ENCODE results near the gene ABCC9.

ABCC9 gene

DNA sequence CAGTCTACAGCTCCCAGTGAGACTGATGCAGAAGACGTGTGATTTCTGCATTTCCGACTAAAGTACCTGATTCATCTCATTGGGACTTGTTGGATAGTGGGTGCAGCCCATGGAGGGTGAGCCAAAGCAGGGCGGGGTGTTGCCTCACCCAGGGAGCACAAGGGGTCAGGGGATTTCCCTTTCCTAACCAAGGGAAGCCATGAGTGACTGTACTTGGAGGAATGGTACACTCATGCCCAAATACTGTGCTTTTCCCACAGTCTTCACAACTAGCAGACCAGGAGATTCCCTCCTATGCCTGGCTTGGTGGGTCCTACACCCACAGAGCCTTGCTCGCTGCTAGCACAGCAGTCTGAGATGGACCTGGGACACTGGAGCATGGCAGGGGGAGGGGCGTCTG is 21.0 kb upstream of the ABCC9 start:
- H3K4me3 ChIP-seq (ENCODE audit: low read depth, low read length): no peak overlapping the region
- in situ Hi-C loops (cut with HindIII; ENCODE audit: low sequenced_read_pairs): no loop called here
- DNase-seq (ENCODE audit: low read depth, low spot score): no peak
- TF ChIP-seq, protein P1, sequence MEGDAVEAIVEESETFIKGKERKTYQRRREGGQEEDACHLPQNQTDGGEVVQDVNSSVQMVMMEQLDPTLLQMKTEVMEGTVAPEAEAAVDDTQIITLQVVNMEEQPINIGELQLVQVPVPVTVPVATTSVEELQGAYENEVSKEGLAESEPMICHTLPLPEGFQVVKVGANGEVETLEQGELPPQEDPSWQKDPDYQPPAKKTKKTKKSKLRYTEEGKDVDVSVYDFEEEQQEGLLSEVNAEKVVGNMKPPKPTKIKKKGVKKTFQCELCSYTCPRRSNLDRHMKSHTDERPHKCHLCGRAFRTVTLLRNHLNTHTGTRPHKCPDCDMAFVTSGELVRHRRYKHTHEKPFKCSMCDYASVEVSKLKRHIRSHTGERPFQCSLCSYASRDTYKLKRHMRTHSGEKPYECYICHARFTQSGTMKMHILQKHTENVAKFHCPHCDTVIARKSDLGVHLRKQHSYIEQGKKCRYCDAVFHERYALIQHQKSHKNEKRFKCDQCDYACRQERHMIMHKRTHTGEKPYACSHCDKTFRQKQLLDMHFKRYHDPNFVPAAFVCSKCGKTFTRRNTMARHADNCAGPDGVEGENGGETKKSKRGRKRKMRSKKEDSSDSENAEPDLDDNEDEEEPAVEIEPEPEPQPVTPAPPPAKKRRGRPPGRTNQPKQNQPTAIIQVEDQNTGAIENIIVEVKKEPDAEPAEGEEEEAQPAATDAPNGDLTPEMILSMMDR (IDR thresholded peaks at IDR 0.05; ENCODE audit: low read depth, low read length): no peak

DNA sequence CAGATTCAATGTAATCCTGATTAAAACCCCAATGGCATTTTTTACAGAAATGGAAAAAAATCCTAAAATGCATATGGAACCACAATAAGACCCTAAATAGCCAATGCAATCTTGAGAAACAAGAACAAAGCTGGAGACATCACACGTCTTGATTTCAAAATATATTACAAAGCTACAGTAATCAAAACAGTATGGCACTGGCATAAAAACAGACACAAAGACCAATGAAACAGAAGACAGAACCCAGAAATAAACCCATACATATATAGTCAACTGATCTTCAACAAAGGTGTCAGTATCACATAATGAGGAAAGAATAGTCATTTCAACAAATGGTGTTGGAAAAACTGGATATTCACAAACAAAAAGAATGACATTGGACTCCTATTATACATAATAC is 9.4 kb upstream of the ABCC9 start:
- TF ChIP-seq, protein P1 (IDR thresholded peaks at IDR 0.05; ENCODE audit: low read depth, low read length): no peak
- no peak for DNase-seq (ENCODE audit: low read depth, low spot score)
- no peak overlapping the region for H3K4me3 ChIP-seq (ENCODE audit: low read depth, low read length)
- in situ Hi-C loops (cut with HindIII; ENCODE audit: low sequenced_read_pairs): no loop called here

GRCh38 chr12:21949036-21949435 is 7.8 kb upstream of the ABCC9 start:
- H3K4me3 ChIP-seq (ENCODE audit: low read depth, low read length): no peak overlapping the region
- in situ Hi-C loops (cut with HindIII; ENCODE audit: low sequenced_read_pairs): no loop called here
- TF ChIP-seq, protein P1 (IDR thresholded peaks at IDR 0.05; ENCODE audit: low read depth, low read length): no peak
- no peak for DNase-seq (ENCODE audit: low read depth, low spot score)

- no peak overlapping the region for H3K4me3 ChIP-seq (ENCODE audit: low read depth, low read length)
- peak; percentile 13 for DNase-seq (ENCODE audit: low read depth, low spot score)
- TF ChIP-seq, protein P1 (IDR thresholded peaks at IDR 0.05; ENCODE audit: low read depth, low read length): no peak
- in situ Hi-C loops (cut with HindIII; ENCODE audit: low sequenced_read_pairs): no loop called here
Measured at GRCh38 chr12:21946983-21947382, 5.8 kb upstream of the ABCC9 start.

DNA sequence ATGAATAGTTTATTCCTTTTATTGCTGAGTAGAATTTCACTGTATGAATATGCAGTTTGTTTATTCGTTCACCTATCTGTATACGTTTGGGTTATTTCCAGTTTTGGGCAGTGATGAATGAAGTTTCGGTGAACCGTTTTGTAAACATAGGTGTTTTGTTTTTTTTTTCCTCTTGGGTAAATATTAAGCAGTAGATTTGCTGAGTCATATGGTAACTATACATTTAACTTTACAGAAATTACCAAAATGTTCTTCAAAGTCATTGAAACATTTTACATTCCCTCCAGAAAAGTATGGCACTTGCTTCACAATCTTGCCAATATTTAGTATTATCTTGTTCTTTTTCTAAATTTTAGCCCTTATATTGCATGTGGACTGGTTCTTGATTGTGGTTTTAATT is 3.8 kb upstream of the ABCC9 start:
- TF ChIP-seq, protein P1 (IDR thresholded peaks at IDR 0.05; ENCODE audit: low read depth, low read length): no peak
- in situ Hi-C loops (cut with HindIII; ENCODE audit: low sequenced_read_pairs): no loop called here
- no peak for DNase-seq (ENCODE audit: low read depth, low spot score)
- H3K4me3 ChIP-seq (ENCODE audit: low read depth, low read length): no peak overlapping the region

- TF ChIP-seq, protein P1 (IDR thresholded peaks at IDR 0.05; ENCODE audit: low read depth, low read length): no peak
- no peak for DNase-seq (ENCODE audit: low read depth, low spot score)
- H3K4me3 ChIP-seq (ENCODE audit: low read depth, low read length): peak overlapping the region; percentile 48
- in situ Hi-C loops (cut with HindIII; ENCODE audit: low sequenced_read_pairs): no loop called here
Measured at GRCh38 chr12:21942377-21942703, 1.1 kb upstream of the ABCC9 start.

Data from astrocyte of the spinal cord (primary cell).